Mesendoderm (in vitro differentiated cells): ENCODE data around the gene TRDN.

Experiments used
- DNase-seq: peaks from one replicate; pipeline ENCODE4 v3.0.0; 2013
- H2AK5ac ChIP-seq: 2 replicates; pipeline ENCODE4 v1.6.1; 2013; ENCODE audit warnings: low read length, inconsistent platforms
- H2BK120ac ChIP-seq: 2 replicates; pipeline ENCODE4 v1.6.1; 2013; ENCODE audit warnings: low read depth, mild to moderate bottlenecking, low read length, moderate library complexity, mixed read lengths
- H2BK15ac ChIP-seq: replicated peaks from 2 replicates; pipeline ENCODE4 v1.6.1; 2013; ENCODE audit warnings: low read depth, mild to moderate bottlenecking, moderate library complexity
- H2BK5ac ChIP-seq: 2 replicates; pipeline ENCODE4 v1.6.1; 2013; ENCODE audit warnings: low read length, inconsistent platforms
- H3K18ac ChIP-seq: 2 replicates; pipeline ENCODE4 v1.6.1; 2013; ENCODE audit warnings: mild to moderate bottlenecking, low read length, mixed read lengths
- H3K23ac ChIP-seq: one replicate; pipeline ENCODE4 v1.6.1; 2013; ENCODE audit warnings: low read length
- H3K27ac ChIP-seq: 2 replicates; pipeline ENCODE4 v1.5.1; 2013; ENCODE audit warnings: low read depth, mild to moderate bottlenecking, inconsistent platforms, low read length, moderate library complexity
- H3K27me3 ChIP-seq: 2 replicates; pipeline ENCODE4 v1.6.1; 2013; ENCODE audit warnings: low read length, control low read depth, mild to moderate bottlenecking, inconsistent platforms; ENCODE audit not compliant: insufficient read depth, poor library complexity
- H3K36me3 ChIP-seq: 2 replicates; pipeline ENCODE4 v1.6.1; 2013; ENCODE audit warnings: low read length, inconsistent platforms; ENCODE audit not compliant: control insufficient read depth, insufficient read depth
- H3K4ac ChIP-seq: one replicate; pipeline ENCODE4 v1.6.1; 2013; ENCODE audit warnings: low read depth, mild to moderate bottlenecking, low read length, moderate library complexity
- H3K4me1 ChIP-seq: 2 replicates; pipeline ENCODE4 v1.6.1; 2013; ENCODE audit warnings: low read depth, low read length, inconsistent platforms; ENCODE audit not compliant: control insufficient read depth
- H3K4me2 ChIP-seq: 2 replicates; pipeline ENCODE4 v1.6.1; 2013; ENCODE audit warnings: low read length
- H3K4me3 ChIP-seq: 2 replicates; pipeline ENCODE4 v1.5.1; 2013; ENCODE audit warnings: mild to moderate bottlenecking, low read length
- H3K56ac ChIP-seq: one replicate; pipeline ENCODE4 v1.6.1; 2013; ENCODE audit warnings: low read length
- H3K79me1 ChIP-seq: 2 replicates; pipeline ENCODE4 v1.6.1; 2013; ENCODE audit warnings: low read length, inconsistent platforms
- H3K79me2 ChIP-seq: 2 replicates; pipeline ENCODE4 v1.6.1; 2013; ENCODE audit warnings: mild to moderate bottlenecking, low read length; ENCODE audit not compliant: control insufficient read depth, insufficient read depth
- H3K9ac ChIP-seq: 2 replicates; pipeline ENCODE4 v1.6.1; 2013; ENCODE audit warnings: low read length, inconsistent platforms
- H4K5ac ChIP-seq: one replicate; pipeline ENCODE4 v1.6.1; 2013; ENCODE audit warnings: low read length
- H4K8ac ChIP-seq: one replicate; pipeline ENCODE4 v1.6.1; 2013; ENCODE audit warnings: low read depth, mild to moderate bottlenecking, control low read depth, low read length, moderate library complexity
- WGBS: extraction: QIAGEN DNeasy Blood & Tissue Kit; methylation state at CpG from one replicate; pipeline ENCODE4 v1.1.7; 2013; ENCODE audit warnings: low lambda C conversion rate, missing lambda C conversion rate; ENCODE audit not compliant: insufficient coverage; ENCODE audit errors: extremely low coverage; 5-methylcytosine and 5-hydroxymethylcytosine counted together

Gene TRDN

GRCh38 chr6:123309130-123309529 is 327.6 kb downstream of the TRDN start:
- H2AK5ac ChIP-seq, result no peak overlapping the region
- WGBS, result no CpG with 5 or more reads among the region's 1 CpG

DNA sequence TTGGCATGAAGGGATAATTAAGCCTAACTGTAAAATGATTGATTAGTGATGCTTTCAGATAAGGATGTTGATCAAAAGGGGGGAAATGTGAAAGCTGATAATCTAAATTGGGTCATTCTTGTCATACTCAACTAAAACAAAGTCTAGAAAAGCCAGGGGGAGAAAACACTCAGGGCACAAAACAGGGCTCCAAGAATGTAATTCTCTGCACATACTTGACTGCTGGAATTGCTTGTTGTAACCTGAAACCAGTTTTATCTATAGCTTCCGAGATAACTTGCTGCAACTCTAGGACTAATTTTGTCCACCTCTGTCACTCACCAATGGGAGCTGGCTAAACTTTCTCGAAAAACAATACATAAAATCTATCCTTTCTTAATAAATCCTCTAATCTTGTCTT is 330.4 kb downstream of the TRDN start:
- Histone ChIP-seq H3K4ac (no peak overlapping the region), H3K4me1 (no peaks in the 10 kb centered on the region), H4K5ac (no peak overlapping the region), H2BK15ac (no peak overlapping the region), H3K36me3 (no peaks in the 10 kb centered on the region), H3K79me2 (no peaks in the 10 kb centered on the region), H3K18ac (no peak overlapping the region), H2BK5ac (no peak overlapping the region), H3K9ac (no peak overlapping the region), H3K27ac (no peak overlapping the region), H3K79me1 (no peaks in the 10 kb centered on the region), H3K23ac (no peak overlapping the region), H2AK5ac (no peak overlapping the region), H3K56ac (no peak overlapping the region), H2BK120ac (no peak overlapping the region), H4K8ac (no peak overlapping the region), H3K4me2 (no peak overlapping the region), H3K4me3 (no peak overlapping the region), H3K27me3 (no peaks in the 10 kb centered on the region)
- peak; percentile 18 for DNase-seq
- 100% methylated on average over 1 of the region's 2 CpGs for WGBS

More at GRCh38 chr6:123309130-123309529, 327.6 kb downstream of the TRDN start:
- Histone ChIP-seq H3K9ac (no peak overlapping the region), H4K5ac (no peak overlapping the region), H3K27me3 (no peaks in the 10 kb centered on the region), H3K79me1 (no peaks in the 10 kb centered on the region), H3K36me3 (no peaks in the 10 kb centered on the region), H3K27ac (no peak overlapping the region), H4K8ac (no peak overlapping the region), H3K56ac (no peak overlapping the region), H3K23ac (no peak overlapping the region), H2BK15ac (no peak overlapping the region), H3K4ac (no peak overlapping the region), H3K4me1 (no peaks in the 10 kb centered on the region), H3K4me2 (no peak overlapping the region), H3K18ac (no peak overlapping the region), H3K79me2 (no peaks in the 10 kb centered on the region), H2BK120ac (no peak overlapping the region), H2BK5ac (no peak overlapping the region), H3K4me3 (no peak overlapping the region)
- DNase-seq, result peak; percentile 3

DNA sequence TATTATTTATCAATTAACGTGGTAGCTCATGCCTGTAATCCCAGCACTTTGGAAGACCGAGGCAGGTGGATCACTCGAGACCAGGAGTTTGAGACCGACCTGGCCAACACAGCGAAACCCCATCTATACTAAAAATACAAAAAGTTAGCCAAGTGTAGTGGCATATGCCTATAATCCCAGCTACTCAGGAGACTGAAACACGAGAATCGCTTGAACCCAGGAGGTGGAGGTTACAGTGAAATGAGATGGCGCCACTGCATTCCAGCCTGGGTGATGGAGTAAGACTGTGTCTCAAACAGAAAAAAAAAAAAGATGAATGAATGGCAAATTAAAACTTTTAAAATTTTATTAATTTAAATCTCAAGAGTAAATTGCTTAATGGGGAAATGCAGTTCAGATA is 341.1 kb downstream of the TRDN start:
- no peaks in the 10 kb centered on the region for H3K4me1 ChIP-seq
- no peak overlapping the region for H2BK120ac ChIP-seq
- H3K18ac ChIP-seq, result no peak overlapping the region
- H2BK15ac ChIP-seq, result no peak overlapping the region
- H3K27ac ChIP-seq, result no peak overlapping the region
- DNase-seq, result no peak
- H3K4ac ChIP-seq, result no peak overlapping the region
- H2BK5ac ChIP-seq, result no peak overlapping the region
- no peak overlapping the region for H3K23ac ChIP-seq
- no CpG with 5 or more reads among the region's 8 CpGs for WGBS
- no peak overlapping the region for H4K8ac ChIP-seq
- no peak overlapping the region for H3K4me3 ChIP-seq
- no peaks in the 10 kb centered on the region for H3K79me1 ChIP-seq
- H3K36me3 ChIP-seq, result no peaks in the 10 kb centered on the region
- H3K27me3 ChIP-seq, result no peaks in the 10 kb centered on the region
- H3K4me2 ChIP-seq, result no peak overlapping the region
- no peak overlapping the region for H2AK5ac ChIP-seq
- H3K9ac ChIP-seq, result no peak overlapping the region
- H3K79me2 ChIP-seq, result no peaks in the 10 kb centered on the region
- no peak overlapping the region for H3K56ac ChIP-seq
- H4K5ac ChIP-seq, result no peak overlapping the region

- no peaks in the 10 kb centered on the region for H3K36me3 ChIP-seq
- H3K18ac ChIP-seq, result no peak overlapping the region
- no peak overlapping the region for H2BK15ac ChIP-seq
- no peak overlapping the region for H2AK5ac ChIP-seq
- no peak overlapping the region for H2BK120ac ChIP-seq
- WGBS, result no CpG with 5 or more reads among the region's 1 CpG
- no peaks in the 10 kb centered on the region for H3K79me1 ChIP-seq
- H3K23ac ChIP-seq, result no peak overlapping the region
- H3K56ac ChIP-seq, result no peak overlapping the region
- no peak overlapping the region for H4K8ac ChIP-seq
- no peak for DNase-seq
- no peaks in the 10 kb centered on the region for H3K4me1 ChIP-seq
- H3K4me3 ChIP-seq, result no peak overlapping the region
- H4K5ac ChIP-seq, result no peak overlapping the region
- H3K4ac ChIP-seq, result no peak overlapping the region
- no peak overlapping the region for H3K4me2 ChIP-seq
- H3K9ac ChIP-seq, result no peak overlapping the region
- H3K79me2 ChIP-seq, result no peaks in the 10 kb centered on the region
- H3K27me3 ChIP-seq, result no peaks in the 10 kb centered on the region
- no peak overlapping the region for H3K27ac ChIP-seq
- H2BK5ac ChIP-seq, result no peak overlapping the region
Measured at GRCh38 chr6:123295181-123295580, 341.6 kb downstream of the TRDN start.

- Histone ChIP-seq H3K18ac (no peak overlapping the region), H3K56ac (no peak overlapping the region), H2BK120ac (no peak overlapping the region), H3K79me1 (no peaks in the 10 kb centered on the region), H3K4me1 (no peaks in the 10 kb centered on the region), H3K27ac (no peak overlapping the region), H4K8ac (no peak overlapping the region), H3K9ac (no peak overlapping the region), H2AK5ac (no peak overlapping the region), H2BK15ac (no peak overlapping the region), H3K79me2 (no peaks in the 10 kb centered on the region), H2BK5ac (no peak overlapping the region), H4K5ac (no peak overlapping the region), H3K4me2 (no peak overlapping the region), H3K36me3 (no peaks in the 10 kb centered on the region), H3K4me3 (no peak overlapping the region), H3K27me3 (no peaks in the 10 kb centered on the region), H3K23ac (no peak overlapping the region), H3K4ac (no peak overlapping the region)
- DNase-seq, result no peak
- no CpG with 5 or more reads among the region's 1 CpG for WGBS
Measured at GRCh38 chr6:123288649-123289048, 348.1 kb downstream of the TRDN start.

DNA sequence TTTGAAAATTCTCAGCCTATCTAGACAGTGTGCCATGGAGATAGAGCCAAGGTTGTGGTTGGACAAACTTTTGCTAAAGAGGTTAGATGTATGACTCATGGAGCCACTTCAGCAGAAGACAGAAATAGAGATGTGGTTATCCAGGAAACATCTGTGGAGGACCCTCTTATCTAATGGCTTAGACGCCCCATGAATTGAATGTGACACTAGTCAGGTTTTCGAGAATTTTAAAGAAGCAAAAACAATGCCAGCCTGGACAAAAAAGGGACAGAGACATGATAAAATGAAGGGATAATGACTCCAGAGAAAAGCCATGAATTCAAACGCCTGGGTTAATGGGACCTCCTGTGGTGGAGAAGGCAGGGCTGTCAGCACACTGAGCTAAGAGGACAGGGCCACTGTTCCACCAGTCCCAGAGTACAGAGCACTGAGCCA is 360.2 kb downstream of the TRDN start:
- H3K36me3 ChIP-seq, result no peaks in the 10 kb centered on the region
- WGBS, result no CpG with 5 or more reads among the region's 3 CpGs
- H3K27me3 ChIP-seq, result no peaks in the 10 kb centered on the region
- peak; percentile 73 for DNase-seq
- no peak overlapping the region for H3K27ac ChIP-seq
- no peak overlapping the region for H3K4me3 ChIP-seq
- no peak overlapping the region for H2BK120ac ChIP-seq
- H3K4me1 ChIP-seq, result peaks cover 2% of the 10 kb centered on the region
- H3K79me2 ChIP-seq, result no peaks in the 10 kb centered on the region
- no peak overlapping the region for H3K23ac ChIP-seq
- H2AK5ac ChIP-seq, result no peak overlapping the region
- H4K5ac ChIP-seq, result no peak overlapping the region
- H3K4ac ChIP-seq, result no peak overlapping the region
- no peak overlapping the region for H2BK15ac ChIP-seq
- H3K9ac ChIP-seq, result no peak overlapping the region
- no peaks in the 10 kb centered on the region for H3K79me1 ChIP-seq
- H4K8ac ChIP-seq, result no peak overlapping the region
- H3K56ac ChIP-seq, result no peak overlapping the region
- H2BK5ac ChIP-seq, result no peak overlapping the region
- H3K18ac ChIP-seq, result no peak overlapping the region
- no peak overlapping the region for H3K4me2 ChIP-seq
